Peyer's patch (tissue), 4 donors: ENCODE data around the gene BDKRB2. TPM values are rescaled to one million over a fixed set of nuclear protein-coding genes. Genes with fewer than 3 reads are reported as not detected.

ENCODE experiments used
- DNase-seq, 3 donors: peaks; one replicate each; pipeline ENCODE4 v3.0.0-alpha.2; 2017 to 2019
- H3K27ac ChIP-seq, 4 donors: fragments of 200-600 bp; sonication (generic); one replicate each; pipeline ENCODE4 v1.5.1; 2016 to 2019
- H3K27me3 ChIP-seq, 2 donors: fragments of 200-600 bp; sonication (generic); one replicate each; pipeline ENCODE4 v1.5.1; 2019
- H3K36me3 ChIP-seq, 3 donors: fragments of 200-600 bp; sonication (generic); one replicate each; pipeline ENCODE4 v1.5.1; 2016 to 2019
- H3K4me1 ChIP-seq, 4 donors: fragments of 200-600 bp; sonication (generic); one replicate each; pipeline ENCODE4 v1.5.1; 2016 to 2019
- H3K4me3 ChIP-seq, 4 donors: fragments of 200-600 bp; sonication (generic); 1 replicate in 3 of 4; 2 replicates in 1 of 4; pipeline ENCODE4 v1.5.1; 2016 to 2019; ENCODE audit warnings: mild to moderate bottlenecking in 1 of 4
- H3K9me3 ChIP-seq, 4 donors: fragments of 200-600 bp; sonication (generic); one replicate each; pipeline ENCODE4 v1.5.1; 2016 to 2019; ENCODE audit warnings: mild to moderate bottlenecking in 1 of 4
- POLR2A ChIP-seq, 2 donors: fragments of 450-650 bp; IDR thresholded peaks; one replicate each; pipeline ENCODE4 v1.5.1; 2017; ENCODE audit warnings: antibody characterized with exemption in 2 of 2, mild to moderate bottlenecking in 2 of 2, moderate library complexity in 2 of 2
- total RNA-seq, 4 donors: library from RNA; depleted of rRNA; stranded (reverse); fragments of >200 nt; gene quantifications; one replicate each; pipeline ENCODE4 v1.1.0, GENCODE V29; 2016
- TF ChIP-seq, protein P1 (sequence below), 6 experiments: fragments of 450-650 bp in 4 of 6; fragments of 200-600 bp in 2 of 6; sonication (generic) in 1 of 6; IDR thresholded peaks; one replicate each; pipeline ENCODE4 v1.5.1; 2017 to 2019; ENCODE audit warnings: antibody characterized with exemption in 6 of 6, mild to moderate bottlenecking in 3 of 6, moderate library complexity in 1 of 6

BDKRB2 gene
- total RNA-seq, 4 donors from 2014 or later, result 12.4 to 18.9 (median 16.9) TPM

DNA sequence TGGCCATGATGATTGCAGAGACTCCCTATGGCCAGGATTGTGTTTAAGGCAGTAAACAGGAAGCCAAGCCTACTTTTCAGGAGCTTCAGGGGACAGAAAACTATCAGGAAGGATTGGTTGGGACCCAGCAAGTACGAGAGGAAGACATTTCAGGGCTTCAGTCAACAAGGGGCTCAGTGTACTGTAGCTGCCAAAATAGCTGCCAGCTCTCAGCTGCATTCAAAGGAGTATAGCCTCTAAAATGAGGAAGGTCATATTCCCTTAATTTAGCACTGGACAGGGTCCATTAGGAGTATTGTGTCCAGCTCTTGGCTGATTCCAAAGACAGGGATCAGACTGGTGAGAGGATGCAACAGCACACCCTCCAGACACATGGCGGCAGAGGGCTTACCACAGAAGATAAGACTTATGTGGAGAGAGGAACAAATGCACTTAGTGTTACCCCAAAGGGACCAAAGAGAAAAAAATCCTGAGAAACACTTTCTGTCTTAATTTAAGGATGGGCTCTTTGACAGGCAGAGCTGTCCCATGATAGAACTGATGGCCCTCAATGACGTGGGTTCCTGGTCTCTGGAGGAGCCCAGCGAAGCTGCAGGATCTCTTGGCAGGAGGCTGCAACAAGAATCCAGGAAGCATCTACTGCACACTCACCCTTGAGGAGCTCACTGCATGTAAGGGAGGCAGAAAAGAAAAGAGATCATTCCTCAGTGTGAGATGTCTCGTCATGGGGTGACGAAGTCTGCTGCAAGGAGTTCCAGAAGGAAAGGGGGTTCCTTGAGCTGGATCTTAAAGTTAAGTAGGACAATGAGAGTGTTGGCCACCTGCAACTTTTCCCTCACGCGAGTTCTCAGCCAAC is 66.2 kb downstream of the BDKRB2 start:
- no peak overlapping the region for H3K27ac ChIP-seq

DNA sequence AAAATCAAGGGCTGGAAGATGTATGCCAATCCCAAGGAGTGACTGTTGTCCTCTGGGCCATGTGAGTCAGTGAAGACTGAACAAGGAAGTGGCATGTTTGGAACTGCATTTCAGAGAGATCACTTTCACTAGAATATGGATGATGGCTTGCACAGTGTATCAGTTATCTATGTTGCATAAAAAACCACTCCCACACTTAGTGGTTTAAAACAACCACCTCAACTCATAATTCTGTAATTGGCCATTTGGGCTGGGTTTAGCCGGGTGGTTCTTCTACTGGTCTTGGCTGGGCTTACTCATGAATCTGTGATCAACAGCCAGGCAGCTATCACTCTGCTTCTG is 66.8 kb downstream of the BDKRB2 start:
- Histone ChIP-seq H3K36me3 (no peaks in the 10 kb centered on the region), H3K27ac (no peak overlapping the region), H3K4me3 (no peak overlapping the region), H3K4me1 (peaks cover 0 to 16% (median 0%) of the 10 kb centered on the region in 4 donors), H3K27me3 (no peaks in the 10 kb centered on the region), H3K9me3 (peaks cover 0 to 4% (median 0%) of the 10 kb centered on the region in 4 donors)
- TF ChIP-seq POLR2A (IDR thresholded peaks at IDR 0.05), result no peak
- TF ChIP-seq, protein P1, sequence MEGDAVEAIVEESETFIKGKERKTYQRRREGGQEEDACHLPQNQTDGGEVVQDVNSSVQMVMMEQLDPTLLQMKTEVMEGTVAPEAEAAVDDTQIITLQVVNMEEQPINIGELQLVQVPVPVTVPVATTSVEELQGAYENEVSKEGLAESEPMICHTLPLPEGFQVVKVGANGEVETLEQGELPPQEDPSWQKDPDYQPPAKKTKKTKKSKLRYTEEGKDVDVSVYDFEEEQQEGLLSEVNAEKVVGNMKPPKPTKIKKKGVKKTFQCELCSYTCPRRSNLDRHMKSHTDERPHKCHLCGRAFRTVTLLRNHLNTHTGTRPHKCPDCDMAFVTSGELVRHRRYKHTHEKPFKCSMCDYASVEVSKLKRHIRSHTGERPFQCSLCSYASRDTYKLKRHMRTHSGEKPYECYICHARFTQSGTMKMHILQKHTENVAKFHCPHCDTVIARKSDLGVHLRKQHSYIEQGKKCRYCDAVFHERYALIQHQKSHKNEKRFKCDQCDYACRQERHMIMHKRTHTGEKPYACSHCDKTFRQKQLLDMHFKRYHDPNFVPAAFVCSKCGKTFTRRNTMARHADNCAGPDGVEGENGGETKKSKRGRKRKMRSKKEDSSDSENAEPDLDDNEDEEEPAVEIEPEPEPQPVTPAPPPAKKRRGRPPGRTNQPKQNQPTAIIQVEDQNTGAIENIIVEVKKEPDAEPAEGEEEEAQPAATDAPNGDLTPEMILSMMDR (IDR thresholded peaks at IDR 0.05), result no peak
- no peak for DNase-seq

More for the DNA sequence above, 66.2 kb downstream of the BDKRB2 start:
- Histone ChIP-seq H3K4me3 (no peak overlapping the region), H3K4me1 (peaks cover 0 to 12% (median 0%) of the 10 kb centered on the region in 4 donors), H3K9me3 (peaks cover 0 to 4% (median 0%) of the 10 kb centered on the region in 4 donors), H3K36me3 (no peaks in the 10 kb centered on the region), H3K27me3 (no peaks in the 10 kb centered on the region)
- TF ChIP-seq, protein P1 (IDR thresholded peaks at IDR 0.05), result no peak
- no peak for TF ChIP-seq POLR2A (IDR thresholded peaks at IDR 0.05)
- no peak for DNase-seq

DNA sequence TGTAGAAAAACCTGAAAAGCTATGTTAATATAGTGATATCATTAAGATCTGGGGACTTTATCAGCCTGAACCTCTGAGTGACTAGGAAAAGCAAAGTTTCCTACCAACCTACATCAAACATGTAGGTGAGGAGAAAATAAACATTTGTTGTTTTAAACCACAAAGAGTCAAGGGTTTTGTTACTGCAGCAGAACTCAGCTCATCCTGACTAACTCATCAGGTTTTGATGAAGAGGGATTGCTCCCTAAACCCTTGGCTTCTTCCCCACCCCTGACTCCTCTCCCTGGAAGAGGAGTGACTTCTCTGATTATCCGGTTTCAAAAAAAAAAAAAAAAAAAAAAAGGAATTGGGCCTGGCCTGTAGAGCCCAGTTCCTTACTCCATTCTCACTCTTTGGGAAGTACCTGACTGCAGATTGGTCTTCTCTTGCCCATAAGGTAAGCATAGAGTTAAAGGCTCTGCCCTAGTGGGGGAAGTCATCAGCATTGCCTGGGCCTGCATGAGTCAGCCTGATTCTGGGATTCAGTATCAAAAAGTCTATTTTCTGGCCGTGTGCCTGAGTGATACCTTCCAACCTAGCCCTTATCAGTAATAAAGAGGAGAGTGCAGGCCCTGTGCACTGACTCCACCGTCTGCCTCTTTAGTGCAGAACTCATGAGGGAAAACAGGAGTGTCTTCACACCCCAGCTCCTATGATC is 68.3 kb downstream of the BDKRB2 start:
- peaks cover 0 to 10% (median 2%) of the 10 kb centered on the region in 4 donors for H3K9me3 ChIP-seq
- TF ChIP-seq, protein P1 (IDR thresholded peaks at IDR 0.05), result no peak
- no peak for TF ChIP-seq POLR2A (IDR thresholded peaks at IDR 0.05)
- no peaks in the 10 kb centered on the region for H3K36me3 ChIP-seq
- DNase-seq, result no peak
- H3K4me1 ChIP-seq, result peaks cover 0 to 16% (median 0%) of the 10 kb centered on the region in 4 donors
- no peak overlapping the region for H3K27ac ChIP-seq
- H3K27me3 ChIP-seq, result no peaks in the 10 kb centered on the region
- H3K4me3 ChIP-seq, result no peak overlapping the region

DNA sequence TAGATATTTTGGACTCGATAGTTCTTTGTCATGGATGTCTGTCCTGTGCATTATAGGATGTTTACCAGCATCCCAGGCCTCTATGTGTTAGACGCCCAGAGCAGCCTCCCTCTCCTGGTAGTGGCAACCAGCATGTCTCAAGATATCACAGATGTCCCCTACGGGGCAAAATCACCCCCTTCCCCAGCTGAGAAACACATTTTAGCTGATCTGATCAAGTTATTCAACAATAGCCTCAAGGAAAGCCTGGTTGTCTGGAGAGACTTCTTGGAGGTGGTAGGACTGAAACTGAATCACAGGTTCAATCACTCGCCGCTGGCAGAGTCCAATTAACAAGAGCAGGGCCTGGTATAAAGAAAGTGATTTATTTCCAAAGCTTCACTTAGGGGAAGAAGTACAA is 69.0 kb downstream of the BDKRB2 start:
- H3K27me3 ChIP-seq, result no peaks in the 10 kb centered on the region
- no peak overlapping the region for H3K27ac ChIP-seq
- DNase-seq, result no peak
- H3K9me3 ChIP-seq, result peaks cover 0 to 16% (median 3%) of the 10 kb centered on the region in 4 donors
- no peak overlapping the region for H3K4me3 ChIP-seq
- H3K36me3 ChIP-seq, result no peaks in the 10 kb centered on the region
- H3K4me1 ChIP-seq, result peaks cover 0 to 16% (median 0%) of the 10 kb centered on the region in 4 donors
- TF ChIP-seq POLR2A (IDR thresholded peaks at IDR 0.05), result no peak
- TF ChIP-seq, protein P1 (IDR thresholded peaks at IDR 0.05), result no peak

DNA sequence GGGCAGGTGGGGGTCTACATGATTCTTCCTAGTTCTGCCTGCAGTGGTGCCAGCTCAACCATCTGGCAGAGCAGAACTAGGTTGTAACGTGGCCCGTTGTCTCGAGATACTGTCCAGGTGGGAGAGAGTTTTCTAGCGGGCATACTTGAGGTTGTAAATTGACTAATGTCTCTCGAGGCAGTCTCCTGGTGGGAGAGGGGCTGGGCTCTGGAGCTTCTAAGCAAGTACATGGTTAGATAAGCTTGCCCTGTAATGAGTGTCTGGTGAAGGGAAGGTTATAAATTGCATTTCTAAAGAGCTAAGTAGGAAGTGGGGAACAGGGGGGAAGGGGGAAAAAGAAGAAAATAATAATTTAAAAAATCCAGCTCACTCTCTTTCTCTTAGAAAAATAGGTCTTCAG is 69.5 kb downstream of the BDKRB2 start:
- H3K4me3 ChIP-seq, result no peak overlapping the region
- no peaks in the 10 kb centered on the region for H3K36me3 ChIP-seq
- H3K4me1 ChIP-seq, result peaks cover 0 to 16% (median 0%) of the 10 kb centered on the region in 4 donors
- no peak for TF ChIP-seq POLR2A (IDR thresholded peaks at IDR 0.05)
- TF ChIP-seq, protein P1 (IDR thresholded peaks at IDR 0.05), result no peak
- peaks cover 0 to 16% (median 3%) of the 10 kb centered on the region in 4 donors for H3K9me3 ChIP-seq
- H3K27me3 ChIP-seq, result no peaks in the 10 kb centered on the region
- H3K27ac ChIP-seq, result no peak overlapping the region
- no peak for DNase-seq
